Trophoblast cell (in vitro differentiated cells and primary cell): Measurements from ENCODE around the gene TMED5.

Experiments used
- DNase-seq, 2 donors: peaks; one replicate each; pipeline ENCODE4 v3.0.0-alpha.2; 2016
- H2AFZ ChIP-seq: 2 replicates; pipeline ENCODE4 v1.6.1; 2013; ENCODE audit warnings: low read length, moderate library complexity, mild to moderate bottlenecking; ENCODE audit not compliant: insufficient read depth, poor library complexity
- H2AK5ac ChIP-seq: 2 replicates; pipeline ENCODE4 v1.6.1; 2013; ENCODE audit warnings: mild to moderate bottlenecking, low read length
- H2BK120ac ChIP-seq: 2 replicates; pipeline ENCODE4 v1.6.1; 2013; ENCODE audit warnings: low read length, mild to moderate bottlenecking, moderate library complexity; ENCODE audit not compliant: insufficient read depth, poor library complexity
- H2BK12ac ChIP-seq: 2 replicates; pipeline ENCODE4 v1.6.1; 2013; ENCODE audit warnings: mild to moderate bottlenecking, low read length, moderate library complexity
- H2BK5ac ChIP-seq: 2 replicates; pipeline ENCODE4 v1.6.1; 2013; ENCODE audit warnings: low read length, low read depth, moderate library complexity, mild to moderate bottlenecking; ENCODE audit not compliant: poor library complexity
- H3K14ac ChIP-seq: 2 replicates; pipeline ENCODE4 v1.6.1; 2013; ENCODE audit warnings: mild to moderate bottlenecking, low read length
- H3K18ac ChIP-seq: 2 replicates; pipeline ENCODE4 v1.6.1; 2013; ENCODE audit warnings: mild to moderate bottlenecking, low read length
- H3K23ac ChIP-seq: 2 replicates; pipeline ENCODE4 v1.6.1; 2013; ENCODE audit warnings: low read length
- H3K27ac ChIP-seq: 2 replicates; pipeline ENCODE4 v1.5.1; 2013; ENCODE audit warnings: low read depth, mild to moderate bottlenecking, inconsistent platforms, low read length, moderate library complexity
- H3K27me3 ChIP-seq: 2 replicates; pipeline ENCODE4 v1.6.1; 2013; ENCODE audit warnings: inconsistent platforms, mild to moderate bottlenecking, low read length, moderate library complexity; ENCODE audit not compliant: insufficient read depth
- H3K36me3 ChIP-seq, 2 experiments: 1 replicate in 1 of 2; 2 replicates in 1 of 2; pipeline ENCODE4 v1.6.1; 2013; ENCODE audit warnings: low read length in 2 of 2, mild to moderate bottlenecking in 2 of 2, moderate library complexity in 1 of 2; ENCODE audit not compliant: insufficient read depth in 2 of 2, control insufficient read depth in 1 of 2
- H3K4ac ChIP-seq: 2 replicates; pipeline ENCODE4 v1.6.1; 2013; ENCODE audit warnings: low read depth, mild to moderate bottlenecking, low read length, moderate library complexity
- H3K4me1 ChIP-seq, 2 experiments: 1 replicate in 1 of 2; 2 replicates in 1 of 2; pipeline ENCODE4 v1.6.1; 2013; ENCODE audit warnings: low read length in 2 of 2, mild to moderate bottlenecking in 2 of 2, moderate library complexity in 1 of 2; ENCODE audit not compliant: insufficient read depth in 2 of 2, control insufficient read depth in 1 of 2
- H3K4me2 ChIP-seq: 2 replicates; pipeline ENCODE4 v1.6.1; 2013; ENCODE audit warnings: inconsistent platforms, mild to moderate bottlenecking, low read length, moderate library complexity
- H3K4me3 ChIP-seq: 2 replicates; pipeline ENCODE4 v1.5.1; 2013; ENCODE audit warnings: mild to moderate bottlenecking, low read depth, low read length, inconsistent platforms
- H3K79me1 ChIP-seq: one replicate; pipeline ENCODE4 v1.6.1; 2013; ENCODE audit warnings: low read length
- H3K79me2 ChIP-seq: 2 replicates; pipeline ENCODE4 v1.6.1; 2013; ENCODE audit warnings: low read length, mild to moderate bottlenecking; ENCODE audit not compliant: control insufficient read depth, insufficient read depth, poor library complexity
- H3K9ac ChIP-seq: 2 replicates; pipeline ENCODE4 v1.6.1; 2013; ENCODE audit warnings: mild to moderate bottlenecking, low read length
- H3K9me3 ChIP-seq: 2 replicates; pipeline ENCODE4 v1.6.1; 2013; ENCODE audit warnings: low read depth, mild to moderate bottlenecking, control low read depth, inconsistent platforms, low read length; ENCODE audit not compliant: insufficient read depth
- H4K12ac ChIP-seq: 2 replicates; pipeline ENCODE4 v1.6.1; 2013; ENCODE audit warnings: low read depth, mild to moderate bottlenecking, low read length, moderate library complexity
- H4K8ac ChIP-seq: 2 replicates; pipeline ENCODE4 v1.6.1; 2013; ENCODE audit warnings: low read depth, mild to moderate bottlenecking, low read length, moderate library complexity
- H4K91ac ChIP-seq: one replicate; pipeline ENCODE4 v1.6.1; 2013; ENCODE audit warnings: low read depth, mild to moderate bottlenecking, low read length, moderate library complexity
- WGBS: extraction: QIAGEN DNeasy Blood & Tissue Kit; methylation state at CpG from one replicate; pipeline ENCODE4 v1.1.7; 2013; ENCODE audit warnings: missing lambda C conversion rate; ENCODE audit not compliant: insufficient read length, insufficient coverage; ENCODE audit errors: extremely low coverage; 5-methylcytosine and 5-hydroxymethylcytosine counted together

The TMED5 gene

GRCh38 chr1:93219443-93219842 is 39.2 kb upstream of the TMED5 start:
- no CpG with 5 or more reads among the region's 6 CpGs for WGBS
- Histone ChIP-seq H3K9me3 (no peaks in the 10 kb centered on the region), H3K9ac (no peak overlapping the region), H4K8ac (no peak overlapping the region), H4K91ac (no peak overlapping the region), H2AFZ (no peak overlapping the region), H3K79me1 (no peaks in the 10 kb centered on the region), H2BK12ac (no peak overlapping the region), H3K79me2 (no peaks in the 10 kb centered on the region), H3K36me3 (peaks cover 3 to 9% of the 10 kb centered on the region in 2 experiments), H3K27me3 (no peaks in the 10 kb centered on the region), H2BK5ac (no peak overlapping the region), H3K4me2 (no peak overlapping the region), H3K18ac (no peak overlapping the region), H2AK5ac (no peak overlapping the region), H3K4me1 (no peaks in the 10 kb centered on the region), H3K27ac (no peak overlapping the region), H4K12ac (no peak overlapping the region), H3K23ac (no peak overlapping the region), H3K4ac (no peak overlapping the region), H3K4me3 (no peak overlapping the region), H2BK120ac (no peak overlapping the region), H3K14ac (no peak overlapping the region)
- DNase-seq: peak; percentile 64 to 85

GRCh38 chr1:93215322-93215721 is 35.1 kb upstream of the TMED5 start:
- Histone ChIP-seq H2BK120ac (no peak overlapping the region), H3K18ac (no peak overlapping the region), H3K79me1 (no peaks in the 10 kb centered on the region), H3K9me3 (no peaks in the 10 kb centered on the region), H3K27me3 (no peaks in the 10 kb centered on the region), H3K9ac (no peak overlapping the region), H2AFZ (no peak overlapping the region), H2AK5ac (no peak overlapping the region), H3K27ac (no peak overlapping the region), H3K4ac (no peak overlapping the region), H3K4me2 (no peak overlapping the region), H4K12ac (no peak overlapping the region), H3K4me3 (no peak overlapping the region), H3K4me1 (no peaks in the 10 kb centered on the region), H3K79me2 (no peaks in the 10 kb centered on the region), H4K91ac (no peak overlapping the region), H3K14ac (no peak overlapping the region), H2BK12ac (no peak overlapping the region), H3K36me3 (peaks cover 5 to 6% of the 10 kb centered on the region in 2 experiments), H2BK5ac (no peak overlapping the region), H4K8ac (no peak overlapping the region), H3K23ac (no peak overlapping the region)
- no CpG with 5 or more reads among the region's 2 CpGs for WGBS
- DNase-seq: no peak

DNA sequence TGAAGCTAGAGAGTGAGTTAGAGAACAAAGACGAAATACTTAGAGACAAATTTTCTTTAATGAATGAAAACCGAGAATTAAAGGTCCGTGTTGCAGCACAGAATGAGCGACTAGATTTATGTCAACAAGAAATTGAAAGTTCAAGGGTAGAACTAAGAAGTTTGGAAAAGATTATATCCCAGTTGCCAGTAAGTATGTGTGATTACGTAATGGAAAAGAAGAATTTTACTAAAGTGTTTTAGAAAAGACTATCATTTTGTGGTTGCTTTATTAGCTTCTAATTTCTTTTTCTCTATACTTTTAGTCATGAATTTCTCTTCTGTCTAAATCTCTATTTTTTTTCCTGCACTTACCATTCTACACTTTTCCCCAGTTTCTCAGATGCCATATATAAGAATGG is 27.0 kb upstream of the TMED5 start:
- H3K9me3 ChIP-seq: no peaks in the 10 kb centered on the region
- peaks cover 1 to 5% of the 10 kb centered on the region in 2 experiments for H3K36me3 ChIP-seq
- H3K4ac ChIP-seq: no peak overlapping the region
- H2BK12ac ChIP-seq: no peak overlapping the region
- H2BK5ac ChIP-seq: no peak overlapping the region
- no peak overlapping the region for H4K12ac ChIP-seq
- no CpG with 5 or more reads among the region's 5 CpGs for WGBS
- DNase-seq: no peak
- no peak overlapping the region for H3K4me3 ChIP-seq
- H3K27ac ChIP-seq: no peak overlapping the region
- H2BK120ac ChIP-seq: no peak overlapping the region
- H3K4me1 ChIP-seq: no peaks in the 10 kb centered on the region
- H3K79me2 ChIP-seq: no peaks in the 10 kb centered on the region
- H3K23ac ChIP-seq: no peak overlapping the region
- no peak overlapping the region for H4K8ac ChIP-seq
- H3K9ac ChIP-seq: no peak overlapping the region
- H2AFZ ChIP-seq: no peak overlapping the region
- H3K79me1 ChIP-seq: no peaks in the 10 kb centered on the region
- no peak overlapping the region for H3K18ac ChIP-seq
- H3K14ac ChIP-seq: no peak overlapping the region
- no peak overlapping the region for H3K4me2 ChIP-seq
- no peak overlapping the region for H4K91ac ChIP-seq
- no peak overlapping the region for H2AK5ac ChIP-seq
- no peaks in the 10 kb centered on the region for H3K27me3 ChIP-seq

GRCh38 chr1:93206567-93206954 is 26.3 kb upstream of the TMED5 start:
- H3K4me2 ChIP-seq: no peak overlapping the region
- H3K9ac ChIP-seq: no peak overlapping the region
- no peaks in the 10 kb centered on the region for H3K79me2 ChIP-seq

More at GRCh38 chr1:93206567-93206954, 26.3 kb upstream of the TMED5 start:
- Histone ChIP-seq H4K12ac (no peak overlapping the region), H4K8ac (no peak overlapping the region), H3K4me3 (no peak overlapping the region), H3K9me3 (no peaks in the 10 kb centered on the region), H3K23ac (no peak overlapping the region), H2BK12ac (no peak overlapping the region), H3K18ac (no peak overlapping the region), H3K4me1 (no peaks in the 10 kb centered on the region), H3K36me3 (peaks cover 1 to 5% of the 10 kb centered on the region in 2 experiments), H3K79me1 (no peaks in the 10 kb centered on the region), H4K91ac (no peak overlapping the region), H3K27me3 (no peaks in the 10 kb centered on the region), H3K4ac (no peak overlapping the region), H2BK5ac (no peak overlapping the region), H2BK120ac (no peak overlapping the region), H2AFZ (no peak overlapping the region), H2AK5ac (no peak overlapping the region), H3K14ac (no peak overlapping the region), H3K27ac (no peak overlapping the region)
- no peak for DNase-seq
